Activated naive CD4-positive, alpha-beta T cell treated with anti-CD3 and anti-CD28 coated beads for 36 hours (primary cell): ENCODE data around the gene MMP3. TPM values are rescaled to one million over a fixed set of nuclear protein-coding genes. Genes with fewer than 3 reads are reported as not detected.

Source experiments
- CTCF ChIA-PET: fragments of 350-600 bp; sonication (Branson Sonifier 250); formaldehyde crosslinking; loops from one replicate; lab custom pipeline; 2021; ENCODE audit warnings: antibody characterized with exemption; lab: Charles Lee
- DNase-seq: peaks from one replicate; pipeline ENCODE4 v3.0.0-alpha.2; 2020
- H3K27ac Mint-ChIP-seq: one replicate; pipeline ENCODE4 v1.8.0; 2021; ENCODE audit warnings: mild to moderate bottlenecking, mixed read lengths
- H3K27me3 Mint-ChIP-seq: one replicate; pipeline ENCODE4 v1.8.0; 2021; ENCODE audit warnings: low read depth, mixed read lengths
- H3K36me3 Mint-ChIP-seq: one replicate; pipeline ENCODE4 v1.8.0; 2021; ENCODE audit warnings: low read depth, mixed read lengths
- H3K4me1 Mint-ChIP-seq: one replicate; pipeline ENCODE4 v1.8.0; 2021; ENCODE audit warnings: low read depth, mixed read lengths
- H3K4me3 Mint-ChIP-seq: one replicate; pipeline ENCODE4 v1.8.0; 2021; ENCODE audit warnings: mild to moderate bottlenecking, moderate library complexity, mixed read lengths
- H3K9me3 Mint-ChIP-seq: one replicate; pipeline ENCODE4 v1.8.0; 2021; ENCODE audit warnings: mixed read lengths
- intact Hi-C: fragments of 100-400 bp; cut with micrococcal nuclease; formaldehyde crosslinking; loops from one replicate; pipeline ENCODE4 v1.15.1; 2023
- total RNA-seq, 2 experiments: library from RNA; stranded (reverse); gene quantifications; one replicate each; pipeline ENCODE4 v1.2.3, GENCODE V29; 2021

The MMP3 gene
- total RNA-seq, 2 experiments from 2014 or later, result not detected

GRCh38 chr11:102830001-102830727, 13.2 kb downstream of the MMP3 start:
- no peak for DNase-seq
- intact Hi-C loops, result no loop called here
- no peaks in the 10 kb centered on the region for H3K9me3 Mint-ChIP-seq
- no peak overlapping the region for H3K27ac Mint-ChIP-seq
- no peaks in the 10 kb centered on the region for H3K36me3 Mint-ChIP-seq
- CTCF ChIA-PET, result interaction anchor here (0.7 kb wide), 1 partner anchor 111 kb away, joined by 3 read pairs; no protein-coding TSS in a partner anchor
- no peaks in the 10 kb centered on the region for H3K4me1 Mint-ChIP-seq
- peaks cover 28% of the 10 kb centered on the region for H3K27me3 Mint-ChIP-seq
- no peak overlapping the region for H3K4me3 Mint-ChIP-seq

GRCh38 chr11:102829316-102830000, 14.0 kb downstream of the MMP3 start:
- no peaks in the 10 kb centered on the region for H3K4me1 Mint-ChIP-seq
- no peaks in the 10 kb centered on the region for H3K36me3 Mint-ChIP-seq
- no peaks in the 10 kb centered on the region for H3K9me3 Mint-ChIP-seq
- no peak overlapping the region for H3K27ac Mint-ChIP-seq
- H3K27me3 Mint-ChIP-seq, result peaks cover 28% of the 10 kb centered on the region
- no peak overlapping the region for H3K4me3 Mint-ChIP-seq
- intact Hi-C loops, result no loop called here
- CTCF ChIA-PET, result interaction anchor here (0.7 kb wide), 1 partner anchor 111 kb away, joined by 3 read pairs; no protein-coding TSS in a partner anchor
- no peak for DNase-seq

- no peaks in the 10 kb centered on the region for H3K9me3 Mint-ChIP-seq
- no peaks in the 10 kb centered on the region for H3K36me3 Mint-ChIP-seq
- no peak for DNase-seq
- H3K4me1 Mint-ChIP-seq, result no peaks in the 10 kb centered on the region
- H3K27ac Mint-ChIP-seq, result no peak overlapping the region
- intact Hi-C loops, result no loop called here
- no peak overlapping the region for H3K4me3 Mint-ChIP-seq
- CTCF ChIA-PET, result no interaction called here
- H3K27me3 Mint-ChIP-seq, result peaks cover 11% of the 10 kb centered on the region
These were observed 18.9 kb downstream of the MMP3 start for GRCh38 chr11:102824556-102824955.

- no peak for DNase-seq
- peaks cover 2% of the 10 kb centered on the region for H3K27me3 Mint-ChIP-seq
- H3K36me3 Mint-ChIP-seq, result no peaks in the 10 kb centered on the region
- no peaks in the 10 kb centered on the region for H3K4me1 Mint-ChIP-seq
- no peak overlapping the region for H3K4me3 Mint-ChIP-seq
- CTCF ChIA-PET, result interaction anchor here (0.8 kb wide), 1 partner anchor 9 kb away, joined by 3 read pairs; no protein-coding TSS in a partner anchor
- H3K27ac Mint-ChIP-seq, result no peak overlapping the region
- H3K9me3 Mint-ChIP-seq, result peaks cover 12% of the 10 kb centered on the region
- intact Hi-C loops, result no loop called here
These were observed 23.9 kb downstream of the MMP3 start for GRCh38 chr11:102819491-102819890.

GRCh38 chr11:102813484-102813883, 29.9 kb downstream of the MMP3 start:
- H3K4me3 Mint-ChIP-seq, result no peak overlapping the region
- H3K36me3 Mint-ChIP-seq, result no peaks in the 10 kb centered on the region
- peaks cover 15% of the 10 kb centered on the region for H3K9me3 Mint-ChIP-seq
- peaks cover 5% of the 10 kb centered on the region for H3K27me3 Mint-ChIP-seq
- CTCF ChIA-PET, result no interaction called here
- intact Hi-C loops, result loop anchor here (5.0 kb wide), 1 partner anchor 244 kb away; no protein-coding TSS in a partner anchor
- DNase-seq, result no peak
- H3K4me1 Mint-ChIP-seq, result no peaks in the 10 kb centered on the region
- no peak overlapping the region for H3K27ac Mint-ChIP-seq

GRCh38 chr11:102812188-102812587, 31.2 kb downstream of the MMP3 start:
- Mint-ChIP-seq H3K4me3 (no peak overlapping the region), H3K27ac (no peak overlapping the region), H3K36me3 (no peaks in the 10 kb centered on the region), H3K4me1 (no peaks in the 10 kb centered on the region), H3K27me3 (peaks cover 8% of the 10 kb centered on the region), H3K9me3 (peaks cover 12% of the 10 kb centered on the region)
- no peak for DNase-seq
- intact Hi-C loops, result loop anchor here (5.0 kb wide), 1 partner anchor 245 kb away; no protein-coding TSS in a partner anchor
- CTCF ChIA-PET, result interaction anchor here (0.7 kb wide), 1 partner anchor 223 kb away, joined by 3 read pairs; no protein-coding TSS in a partner anchor

GRCh38 chr11:102810950-102811660, 32.3 kb downstream of the MMP3 start:
- CTCF ChIA-PET, result no interaction called here
- no peak for DNase-seq
- Mint-ChIP-seq H3K27me3 (peaks cover 8% of the 10 kb centered on the region), H3K4me1 (no peaks in the 10 kb centered on the region), H3K4me3 (no peak overlapping the region), H3K27ac (no peak overlapping the region), H3K9me3 (peaks cover 3% of the 10 kb centered on the region), H3K36me3 (no peaks in the 10 kb centered on the region)
- intact Hi-C loops, result loop anchor here (5.0 kb wide), 1 partner anchor 246 kb away; no protein-coding TSS in a partner anchor

- intact Hi-C loops, result loop anchor here (5.0 kb wide), 1 partner anchor 247 kb away; no protein-coding TSS in a partner anchor
- peaks cover 8% of the 10 kb centered on the region for H3K27me3 Mint-ChIP-seq
- peaks cover 3% of the 10 kb centered on the region for H3K9me3 Mint-ChIP-seq
- no peaks in the 10 kb centered on the region for H3K36me3 Mint-ChIP-seq
- H3K4me1 Mint-ChIP-seq, result no peaks in the 10 kb centered on the region
- no peak overlapping the region for H3K4me3 Mint-ChIP-seq
- CTCF ChIA-PET, result interaction anchor here (0.9 kb wide), 1 partner anchor 10 kb away, joined by 3 read pairs; no protein-coding TSS in a partner anchor
- DNase-seq, result no peak
- H3K27ac Mint-ChIP-seq, result no peak overlapping the region
These were observed 33.4 kb downstream of the MMP3 start for GRCh38 chr11:102809971-102810370.

- Mint-ChIP-seq H3K27me3 (peaks cover 8% of the 10 kb centered on the region), H3K4me1 (no peaks in the 10 kb centered on the region), H3K9me3 (peaks cover 1% of the 10 kb centered on the region), H3K27ac (no peak overlapping the region), H3K36me3 (no peaks in the 10 kb centered on the region), H3K4me3 (no peak overlapping the region)
- intact Hi-C loops, result no loop called here
- CTCF ChIA-PET, result interaction anchor here (0.6 to 1.2 kb wide), 2 partner anchors 45 to 167 kb away, joined by 3 to 4 read pairs; no protein-coding TSS in a partner anchor
- peak; percentile 28 for DNase-seq
These were observed 35.5 kb downstream of the MMP3 start for GRCh38 chr11:102807921-102808320.

GRCh38 chr11:102806296-102806695, 37.1 kb downstream of the MMP3 start:
- H3K36me3 Mint-ChIP-seq, result no peaks in the 10 kb centered on the region
- H3K4me3 Mint-ChIP-seq, result no peak overlapping the region
- DNase-seq, result no peak
- peaks cover 8% of the 10 kb centered on the region for H3K27me3 Mint-ChIP-seq
- intact Hi-C loops, result no loop called here
- no peaks in the 10 kb centered on the region for H3K9me3 Mint-ChIP-seq
- H3K27ac Mint-ChIP-seq, result no peak overlapping the region
- CTCF ChIA-PET, result no interaction called here
- H3K4me1 Mint-ChIP-seq, result no peaks in the 10 kb centered on the region

- H3K27ac Mint-ChIP-seq, result no peak overlapping the region
- DNase-seq, result no peak
- H3K4me1 Mint-ChIP-seq, result no peaks in the 10 kb centered on the region
- H3K27me3 Mint-ChIP-seq, result no peaks in the 10 kb centered on the region
- CTCF ChIA-PET, result no interaction called here
- H3K4me3 Mint-ChIP-seq, result no peak overlapping the region
- no peaks in the 10 kb centered on the region for H3K36me3 Mint-ChIP-seq
- intact Hi-C loops, result no loop called here
- no peaks in the 10 kb centered on the region for H3K9me3 Mint-ChIP-seq
These were observed 41.1 kb downstream of the MMP3 start for GRCh38 chr11:102802341-102802740.

- intact Hi-C loops, result no loop called here
- CTCF ChIA-PET, result no interaction called here
- no peaks in the 10 kb centered on the region for H3K36me3 Mint-ChIP-seq
- H3K4me3 Mint-ChIP-seq, result no peak overlapping the region
- H3K9me3 Mint-ChIP-seq, result no peaks in the 10 kb centered on the region
- no peaks in the 10 kb centered on the region for H3K4me1 Mint-ChIP-seq
- no peak for DNase-seq
- no peaks in the 10 kb centered on the region for H3K27me3 Mint-ChIP-seq
- H3K27ac Mint-ChIP-seq, result no peak overlapping the region
These were observed 42.6 kb downstream of the MMP3 start for GRCh38 chr11:102800767-102801166.
